ENCODE measurements around the gene SPG21.

GRCh38 chr15:65033659-65034269 lies 44.0 kb upstream of the SPG21 start:
- TF ChIP-seq CTCF (optimal IDR thresholded peaks at IDR 0.05 in 1 of 3, IDR thresholded peaks at IDR 0.05 in 1 of 3, conservative IDR thresholded peaks at IDR 0.05 in 1 of 3; ENCODE audit: extremely low read depth in 1 of 3, insufficient read depth in 2 of 3, low read length in 3 of 3) = peak; percentile 64 to 77 (median 76)
- TF ChIP-seq EZH2 (IDR thresholded peaks at IDR 0.05; ENCODE audit: low read length) = no peak
